IMR-90 (cell line): ENCODE measurements around the gene DCUN1D2. TPM values are rescaled to one million over a fixed set of nuclear protein-coding genes. Genes with fewer than 3 reads are reported as not detected.

Source experiments
- ATAC-seq: fragments of 200-7000 bp; cut with Tn5 transposase; 2 replicates; pipeline ENCODE4 v1.9.1; 2020; ENCODE audit warnings: low read depth, mild to moderate bottlenecking, moderate library complexity
- BruUV-seq: library from RNA; stranded (reverse); fragments of 400-500 nt; replicated peaks from 2 replicates; lab custom pipeline; 2021; lab: Mats Ljungman, UMichigan
- CTCF ChIA-PET: fragments of 300-600 bp; formaldehyde crosslinking; extraction: SDS; loops from one replicate; lab custom pipeline; 2021; ENCODE audit warnings: antibody characterized with exemption; lab: Yijun Ruan, JAX
- POLR2A ChIA-PET: fragments of 300-600 bp; sonication (Branson Sonifier 250); formaldehyde crosslinking; loops from one replicate; lab custom pipeline; 2022; ENCODE audit warnings: antibody characterized with exemption; ENCODE audit not compliant: unreplicated experiment; lab: Charles Lee
- DNase-seq: peaks from one replicate; pipeline ENCODE4 v3.0.0; 2013
- H2AFZ ChIP-seq: replicated peaks from 2 replicates; pipeline ENCODE3; 2013; ENCODE audit warnings: low read length, mild to moderate bottlenecking; ENCODE audit not compliant: poor library complexity
- H2AK5ac ChIP-seq: 2 replicates; pipeline ENCODE4 v1.6.1; 2013; ENCODE audit warnings: low read depth, low read length, inconsistent platforms
- H2AK9ac ChIP-seq: replicated peaks from 2 replicates; pipeline ENCODE3; 2013; ENCODE audit warnings: mild to moderate bottlenecking, low read depth, low read length, moderate library complexity; ENCODE audit not compliant: poor library complexity
- H2BK120ac ChIP-seq: 2 replicates; pipeline ENCODE4 v1.6.1; 2013; ENCODE audit warnings: low read depth, low read length, inconsistent platforms
- H2BK15ac ChIP-seq: 3 replicates; pipeline ENCODE4 v1.6.1; 2013; ENCODE audit warnings: low read depth, low read length, inconsistent platforms
- H2BK20ac ChIP-seq: 2 replicates; pipeline ENCODE4 v1.6.1; 2013; ENCODE audit warnings: low read depth, mild to moderate bottlenecking, inconsistent platforms, low read length, moderate library complexity
- H2BK5ac ChIP-seq: 2 replicates; pipeline ENCODE4 v1.6.1; 2013; ENCODE audit warnings: mild to moderate bottlenecking, low read depth, low read length, inconsistent platforms; ENCODE audit not compliant: poor library complexity, severe bottlenecking
- H3K14ac ChIP-seq: replicated peaks from 2 replicates; pipeline ENCODE4 v1.6.1; 2013; ENCODE audit warnings: low read depth, low read length, inconsistent platforms
- H3K18ac ChIP-seq: 2 replicates; pipeline ENCODE4 v1.6.1; 2013; ENCODE audit warnings: low read depth, low read length, control low read depth
- H3K23ac ChIP-seq: 2 replicates; pipeline ENCODE4 v1.6.1; 2013; ENCODE audit warnings: low read depth, low read length, inconsistent platforms
- H3K27ac ChIP-seq: 2 replicates; pipeline ENCODE4 v1.5.1; 2013; ENCODE audit warnings: mild to moderate bottlenecking, control low read depth, low read length; ENCODE audit not compliant: insufficient read depth
- H3K27me3 ChIP-seq: 2 replicates; pipeline ENCODE4 v1.6.1; 2013; ENCODE audit warnings: low read length; ENCODE audit not compliant: control insufficient read depth, insufficient read depth
- H3K36me3 ChIP-seq: 2 replicates; pipeline ENCODE4 v1.6.1; 2013; ENCODE audit warnings: low read length, mixed read lengths; ENCODE audit not compliant: control insufficient read depth, insufficient read depth
- H3K4ac ChIP-seq: 2 replicates; pipeline ENCODE4 v1.6.1; 2013; ENCODE audit warnings: low read depth, low read length, inconsistent platforms
- H3K4me1 ChIP-seq: 2 replicates; pipeline ENCODE4 v1.6.1; 2013; ENCODE audit warnings: low read length, mixed read lengths; ENCODE audit not compliant: control insufficient read depth, insufficient read depth
- H3K4me2 ChIP-seq: 2 replicates; pipeline ENCODE4 v1.6.1; 2013; ENCODE audit warnings: low read depth, mild to moderate bottlenecking, control low read depth, low read length, moderate library complexity
- H3K4me3 ChIP-seq: 2 replicates; pipeline ENCODE4 v1.5.1; 2013; ENCODE audit warnings: low read depth, mild to moderate bottlenecking, control low read depth, low read length, moderate library complexity; ENCODE audit not compliant: insufficient read depth
- H3K56ac ChIP-seq: 2 replicates; pipeline ENCODE4 v1.6.1; 2013; ENCODE audit warnings: low read length, inconsistent platforms; ENCODE audit not compliant: insufficient read depth; ENCODE audit errors: extremely low read depth
- H3K79me1 ChIP-seq, 2 experiments: 2 replicates each; pipeline ENCODE4 v1.6.1; 2013; ENCODE audit warnings: low read length in 2 of 2, inconsistent platforms in 1 of 2, low read depth in 1 of 2
- H3K9ac ChIP-seq: 2 replicates; pipeline ENCODE4 v1.6.1; 2013; ENCODE audit warnings: low read depth, low read length, control low read depth
- H3K9me1 ChIP-seq: 2 replicates; pipeline ENCODE4 v1.6.1; 2013; ENCODE audit warnings: low read length, inconsistent platforms; ENCODE audit not compliant: insufficient read depth
- H3K9me3 ChIP-seq: 2 replicates; pipeline ENCODE4 v1.6.1; 2013; ENCODE audit warnings: low read length; ENCODE audit not compliant: control insufficient read depth, insufficient read depth
- H4K20me1 ChIP-seq: 2 replicates; pipeline ENCODE4 v1.6.1; 2013; ENCODE audit warnings: low read length, inconsistent platforms; ENCODE audit not compliant: insufficient read depth
- H4K5ac ChIP-seq: 2 replicates; pipeline ENCODE4 v1.6.1; 2013; ENCODE audit warnings: mild to moderate bottlenecking, low read depth, low read length, control low read depth
- H4K8ac ChIP-seq, 2 experiments: 2 replicates each; pipeline ENCODE4 v1.6.1; 2013; ENCODE audit warnings: low read depth in 2 of 2, low read length in 2 of 2, control low read depth in 1 of 2, inconsistent platforms in 1 of 2
- H4K91ac ChIP-seq: 2 replicates; pipeline ENCODE4 v1.6.1; 2013; ENCODE audit warnings: low read depth, low read length, inconsistent platforms; ENCODE audit not compliant: insufficient read depth
- BHLHE40 ChIP-seq: fragments of 150-350 bp; IDR thresholded peaks from 2 replicates; pipeline ENCODE4 v1.6.1; 2016; ENCODE audit warnings: mild to moderate bottlenecking, low read depth, low read length
- CEBPB ChIP-seq: IDR thresholded peaks from 2 replicates; pipeline ENCODE4 v1.6.1; 2012; ENCODE audit warnings: low read depth, low read length, improper control_type of control experiment
- CHD1 ChIP-seq: IDR thresholded peaks from 2 replicates; pipeline ENCODE4 v1.6.1; 2012; ENCODE audit warnings: low read depth, low read length, improper control_type of control experiment
- FOS ChIP-seq: fragments of 150-350 bp; IDR thresholded peaks from 2 replicates; pipeline ENCODE4 v1.6.1; 2016; ENCODE audit warnings: low read depth, low read length
- MAFK ChIP-seq: IDR thresholded peaks from 2 replicates; pipeline ENCODE4 v1.6.1; 2012; ENCODE audit warnings: low read depth, low read length, improper control_type of control experiment
- MAZ ChIP-seq: IDR thresholded peaks from 2 replicates; pipeline ENCODE4 v1.6.1; 2012; ENCODE audit warnings: low read depth, mild to moderate bottlenecking, low read length, improper control_type of control experiment, moderate library complexity, borderline replicate concordance
- MXI1 ChIP-seq: IDR thresholded peaks from 2 replicates; pipeline ENCODE4 v1.6.1; 2012; ENCODE audit warnings: low read depth, mild to moderate bottlenecking, low read length, moderate library complexity, borderline replicate concordance
- NFE2L2 ChIP-seq: fragments of 150-350 bp; IDR thresholded peaks from 2 replicates; pipeline ENCODE4 v1.6.1; 2016; ENCODE audit warnings: low read depth, mild to moderate bottlenecking, low read length
- POLR2A ChIP-seq: IDR thresholded peaks from 2 replicates; pipeline ENCODE4 v1.6.1; 2012; ENCODE audit warnings: mild to moderate bottlenecking, low read depth, low read length
- RAD21 ChIP-seq: IDR thresholded peaks from 2 replicates; pipeline ENCODE4 v1.6.1; 2012; ENCODE audit warnings: low read length, improper control_type of control experiment
- RCOR1 ChIP-seq: IDR thresholded peaks from 2 replicates; pipeline ENCODE4 v1.6.1; 2012; ENCODE audit warnings: mild to moderate bottlenecking, low read length, improper control_type of control experiment; ENCODE audit not compliant: insufficient replicate concordance
- RFX5 ChIP-seq: IDR thresholded peaks from 2 replicates; pipeline ENCODE4 v1.8.0; 2012; ENCODE audit warnings: low read depth, mild to moderate bottlenecking, low read length, moderate library complexity
- WGBS, 2 experiments: methylation state at CpG; one replicate each; pipeline versions ENCODE4 v1.1.5 to v1.1.7; 2013; ENCODE audit warnings: missing lambda C conversion rate in 2 of 2; ENCODE audit not compliant: insufficient read length in 1 of 2; ENCODE audit errors: extremely low coverage in 2 of 2; 5-methylcytosine and 5-hydroxymethylcytosine counted together
- dilution Hi-C: fragments of 300-500 bp; cut with HindIII; formaldehyde crosslinking; loops from one replicate; pipeline ENCODE4 v1.14.3; 2018; ENCODE audit warnings: low sequenced_read_pairs; ENCODE audit not compliant: unreplicated experiment
- in situ Hi-C: fragments of 300-500 bp; cut with MboI; formaldehyde crosslinking; loops from 3 replicates; pipeline ENCODE4 v1.14.3; 2019; ENCODE audit warnings: low sequenced_read_pairs, inconsistent platforms, mixed read lengths
- intact Hi-C: fragments of 100-400 bp; cut with micrococcal nuclease; formaldehyde crosslinking; loops from 2 replicates; pipeline ENCODE4 v1.10.0; 2022
- polyA plus RNA-seq, 3 experiments: library from polyadenylated mRNA; depleted of rRNA; stranded (reverse); fragments of >200 nt; gene quantifications; 2 replicates each; pipeline ENCODE4 v1.2.3, GENCODE V29; 2012; ENCODE audit warnings: low replicate concordance in 1 of 3
- total RNA-seq: library from RNA; depleted of rRNA; stranded (reverse); fragments of >200 nt; gene quantifications from 2 replicates; pipeline ENCODE4 v1.2.3, GENCODE V29; 2012
- TF ChIP-seq, protein P1 (sequence below): conservative IDR thresholded peaks from 2 replicates; pipeline ENCODE4 v1.5.1; 2012; ENCODE audit warnings: mild to moderate bottlenecking, low read depth, low read length, improper control_type of control experiment
- TF ChIP-seq, protein P2 (sequence below): fragments of 150-350 bp; IDR thresholded peaks from 2 replicates; pipeline ENCODE4 v1.6.1; 2017; ENCODE audit warnings: mild to moderate bottlenecking, antibody characterized with exemption, low read length, low read depth
- TF ChIP-seq, protein P3 (sequence below): fragments of 150-350 bp; IDR thresholded peaks from 2 replicates; pipeline ENCODE4 v1.6.1; 2016; ENCODE audit warnings: low read depth, mild to moderate bottlenecking, low read length, moderate library complexity, borderline replicate concordance

DCUN1D2 gene
- total and polyA plus RNA-seq, 2 of the 4 experiments (the other 2 are of a cell fraction), result 8.1 to 11.5 TPM

DNA sequence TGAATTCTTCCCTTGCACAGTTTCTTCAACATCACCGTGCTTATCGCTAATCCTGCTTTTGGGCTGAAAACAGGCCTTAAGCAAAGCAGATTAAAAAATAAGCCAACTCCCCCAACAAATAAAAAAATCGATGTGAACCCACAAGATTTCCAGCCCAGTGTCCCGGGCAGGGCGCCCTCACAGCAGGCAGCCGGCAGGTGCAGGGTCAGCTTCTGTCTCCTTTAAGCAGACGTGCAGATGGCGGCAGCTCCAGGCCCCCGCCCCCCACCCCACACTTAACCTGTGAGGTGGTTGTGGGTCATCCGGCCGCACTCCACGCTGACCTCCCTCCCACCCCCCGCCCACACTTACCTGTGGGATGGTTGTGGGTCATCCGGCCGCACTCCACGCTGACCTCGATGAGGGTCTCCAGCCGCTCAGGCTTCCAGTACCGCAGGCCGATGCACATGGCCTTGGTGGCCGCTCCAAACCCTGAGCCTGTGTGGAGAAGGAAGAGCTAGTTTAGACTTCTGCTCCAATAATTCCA, 57.1 kb downstream of the DCUN1D2 start:
- Histone ChIP-seq H4K8ac (no peak overlapping the region), H3K14ac (no peak overlapping the region), H3K9me3 (no peaks in the 10 kb centered on the region), H3K4me1 (peaks cover 2% of the 10 kb centered on the region; the same call in 1 of the 2 replicates), H2BK120ac (no peak overlapping the region), H4K91ac (no peak overlapping the region), H2AK5ac (no peak overlapping the region), H3K23ac (no peak overlapping the region), H3K56ac (no peak overlapping the region), H3K27ac (no peak overlapping the region), H2BK15ac (no peak overlapping the region), H3K9me1 (no peaks in the 10 kb centered on the region), H2AK9ac (peak overlapping the region; percentile 50), H3K79me1 (no peaks in the 10 kb centered on the region), H3K9ac (no peak overlapping the region), H3K4me2 (no peak overlapping the region), H4K5ac (no peak overlapping the region), H3K4me3 (no peak overlapping the region), H4K20me1 (no peaks in the 10 kb centered on the region), H3K18ac (no peak overlapping the region), H2BK20ac (no peak overlapping the region), H2BK5ac (no peak overlapping the region), H3K4ac (no peak overlapping the region), H3K36me3 (no peaks in the 10 kb centered on the region), H3K27me3 (no peaks in the 10 kb centered on the region), H2AFZ (no peak overlapping the region)
- intact Hi-C loops, result no loop called here
- in situ Hi-C loops, result no loop called here
- dilution Hi-C loops, result no loop called here
- BruUV-seq, result no TSS peak
- TF ChIP-seq POLR2A (no peak), RFX5 (no peak), MAZ (no peak), RAD21 (no peak), MAFK (no peak), MXI1 (no peak), NFE2L2 (no peak), CHD1 (no peak), FOS (no peak), RCOR1 (no peak), BHLHE40 (no peak), CEBPB (no peak)
- TF ChIP-seq, protein P1, sequence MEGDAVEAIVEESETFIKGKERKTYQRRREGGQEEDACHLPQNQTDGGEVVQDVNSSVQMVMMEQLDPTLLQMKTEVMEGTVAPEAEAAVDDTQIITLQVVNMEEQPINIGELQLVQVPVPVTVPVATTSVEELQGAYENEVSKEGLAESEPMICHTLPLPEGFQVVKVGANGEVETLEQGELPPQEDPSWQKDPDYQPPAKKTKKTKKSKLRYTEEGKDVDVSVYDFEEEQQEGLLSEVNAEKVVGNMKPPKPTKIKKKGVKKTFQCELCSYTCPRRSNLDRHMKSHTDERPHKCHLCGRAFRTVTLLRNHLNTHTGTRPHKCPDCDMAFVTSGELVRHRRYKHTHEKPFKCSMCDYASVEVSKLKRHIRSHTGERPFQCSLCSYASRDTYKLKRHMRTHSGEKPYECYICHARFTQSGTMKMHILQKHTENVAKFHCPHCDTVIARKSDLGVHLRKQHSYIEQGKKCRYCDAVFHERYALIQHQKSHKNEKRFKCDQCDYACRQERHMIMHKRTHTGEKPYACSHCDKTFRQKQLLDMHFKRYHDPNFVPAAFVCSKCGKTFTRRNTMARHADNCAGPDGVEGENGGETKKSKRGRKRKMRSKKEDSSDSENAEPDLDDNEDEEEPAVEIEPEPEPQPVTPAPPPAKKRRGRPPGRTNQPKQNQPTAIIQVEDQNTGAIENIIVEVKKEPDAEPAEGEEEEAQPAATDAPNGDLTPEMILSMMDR, result no peak
- TF ChIP-seq, protein P2, sequence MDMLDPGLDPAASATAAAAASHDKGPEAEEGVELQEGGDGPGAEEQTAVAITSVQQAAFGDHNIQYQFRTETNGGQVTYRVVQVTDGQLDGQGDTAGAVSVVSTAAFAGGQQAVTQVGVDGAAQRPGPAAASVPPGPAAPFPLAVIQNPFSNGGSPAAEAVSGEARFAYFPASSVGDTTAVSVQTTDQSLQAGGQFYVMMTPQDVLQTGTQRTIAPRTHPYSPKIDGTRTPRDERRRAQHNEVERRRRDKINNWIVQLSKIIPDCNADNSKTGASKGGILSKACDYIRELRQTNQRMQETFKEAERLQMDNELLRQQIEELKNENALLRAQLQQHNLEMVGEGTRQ, result no peak
- TF ChIP-seq, protein P3, sequence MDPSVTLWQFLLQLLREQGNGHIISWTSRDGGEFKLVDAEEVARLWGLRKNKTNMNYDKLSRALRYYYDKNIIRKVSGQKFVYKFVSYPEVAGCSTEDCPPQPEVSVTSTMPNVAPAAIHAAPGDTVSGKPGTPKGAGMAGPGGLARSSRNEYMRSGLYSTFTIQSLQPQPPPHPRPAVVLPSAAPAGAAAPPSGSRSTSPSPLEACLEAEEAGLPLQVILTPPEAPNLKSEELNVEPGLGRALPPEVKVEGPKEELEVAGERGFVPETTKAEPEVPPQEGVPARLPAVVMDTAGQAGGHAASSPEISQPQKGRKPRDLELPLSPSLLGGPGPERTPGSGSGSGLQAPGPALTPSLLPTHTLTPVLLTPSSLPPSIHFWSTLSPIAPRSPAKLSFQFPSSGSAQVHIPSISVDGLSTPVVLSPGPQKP, result no peak
- DNase-seq (no peak), ATAC-seq (no peak)
- ChIA-PET CTCF (no interaction called here), POLR2A (no interaction called here)
- WGBS, 2 experiments, result no CpG with 5 or more reads among the region's 21 CpGs
